D341Med (cell line): ENCODE measurements around the gene GPR17.

Experiments
- DNase-seq: peaks from one replicate; pipeline ENCODE4 v3.0.0; 2012; ENCODE audit warnings: low spot score

GPR17 gene, protein sequence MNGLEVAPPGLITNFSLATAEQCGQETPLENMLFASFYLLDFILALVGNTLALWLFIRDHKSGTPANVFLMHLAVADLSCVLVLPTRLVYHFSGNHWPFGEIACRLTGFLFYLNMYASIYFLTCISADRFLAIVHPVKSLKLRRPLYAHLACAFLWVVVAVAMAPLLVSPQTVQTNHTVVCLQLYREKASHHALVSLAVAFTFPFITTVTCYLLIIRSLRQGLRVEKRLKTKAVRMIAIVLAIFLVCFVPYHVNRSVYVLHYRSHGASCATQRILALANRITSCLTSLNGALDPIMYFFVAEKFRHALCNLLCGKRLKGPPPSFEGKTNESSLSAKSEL

GRCh38 chr2:127645395-127646291, at the start of gene GPR17:
TSS of gene GPR17 (plus strand) at chr2:127646153. CDS start at chr2:127650736, 4,583 bp downstream.
- no peak for DNase-seq

DNA sequence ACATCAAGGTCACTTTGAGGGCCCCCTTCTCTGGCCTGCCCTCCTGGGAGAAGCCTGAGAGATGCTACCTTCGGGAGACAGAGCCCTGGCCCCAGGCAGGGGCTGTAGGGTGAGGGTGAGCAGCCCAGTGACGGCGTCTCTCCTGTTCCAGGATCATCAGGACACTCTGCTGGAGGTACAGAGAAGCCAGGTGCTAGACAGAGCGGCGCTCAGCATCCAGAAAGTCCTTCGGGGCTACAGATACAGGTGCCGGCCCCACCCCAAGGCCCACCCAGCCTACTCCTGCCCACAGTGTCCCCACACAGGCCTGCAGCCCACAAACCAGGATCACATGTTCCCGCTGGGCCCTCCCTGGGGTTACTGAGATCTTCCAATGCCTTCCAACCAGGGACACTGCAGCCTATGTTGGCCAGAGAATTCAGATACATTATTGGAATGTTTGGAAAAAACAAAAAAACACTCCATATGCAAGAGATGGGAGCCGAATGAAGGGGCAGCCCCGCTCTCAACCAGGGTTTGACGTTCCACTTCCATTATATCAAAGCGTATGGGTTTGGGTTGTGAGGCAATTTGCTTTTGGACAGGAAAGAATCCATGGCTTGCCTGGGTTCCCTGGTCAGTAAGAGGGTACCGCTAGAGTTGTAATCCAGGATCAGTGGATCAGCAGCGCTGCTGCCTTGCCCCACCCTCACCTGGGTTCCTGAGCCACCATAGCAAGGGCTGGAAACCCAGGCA, 49.5 kb upstream of the GPR17 start:
- peak; percentile 9 for DNase-seq

GRCh38 chr2:127597046-127597983, 48.6 kb upstream of the GPR17 start:
- DNase-seq, result peak; percentile 4

DNA sequence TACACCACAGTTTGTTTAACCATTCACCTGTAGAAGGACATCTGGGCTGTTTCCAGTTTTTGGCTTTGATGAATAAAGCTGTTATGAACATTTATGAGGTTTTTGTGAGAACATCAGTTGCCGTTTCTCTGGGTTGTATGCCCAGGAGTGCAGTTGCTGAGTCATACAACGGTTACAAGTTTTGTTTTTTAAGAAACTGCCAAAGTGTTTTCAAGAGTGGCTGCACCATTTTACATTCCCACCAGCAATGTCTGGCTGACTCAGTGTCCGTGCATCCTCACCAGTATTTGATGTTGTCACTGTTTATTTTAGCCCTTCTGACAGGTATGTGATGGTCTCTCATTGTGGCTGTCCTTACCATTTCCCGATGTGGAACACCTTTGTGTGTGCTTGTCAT, 48.0 kb upstream of the GPR17 start:
- no peak for DNase-seq

- DNase-seq, result no peak
Measured at GRCh38 chr2:127598711-127599110, 47.2 kb upstream of the GPR17 start.

DNA sequence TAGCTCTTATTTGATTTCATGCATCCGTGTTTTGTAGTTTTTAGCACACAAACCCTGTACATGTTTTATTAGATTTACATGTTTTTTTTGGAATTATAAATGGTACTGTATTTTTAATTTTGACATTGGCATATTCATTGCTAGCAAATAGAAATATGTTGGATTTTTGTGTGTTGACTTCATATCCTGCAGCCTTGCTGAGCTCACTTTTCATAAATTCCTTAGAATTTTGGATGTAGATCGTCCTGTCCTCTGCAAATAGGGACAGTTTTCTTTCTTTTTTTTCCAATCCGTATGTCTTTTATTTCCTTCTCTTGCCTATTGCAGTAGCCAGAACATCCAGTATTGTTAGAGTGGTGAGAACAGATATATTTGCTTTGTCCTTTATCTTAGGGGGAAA, 46.7 kb upstream of the GPR17 start:
- DNase-seq, result no peak

GRCh38 chr2:127604986-127605385, 41.0 kb upstream of the GPR17 start:
- DNase-seq, result no peak

- peak; percentile 8 for DNase-seq
Measured at GRCh38 chr2:127605691-127606263, 40.2 kb upstream of the GPR17 start.

DNA sequence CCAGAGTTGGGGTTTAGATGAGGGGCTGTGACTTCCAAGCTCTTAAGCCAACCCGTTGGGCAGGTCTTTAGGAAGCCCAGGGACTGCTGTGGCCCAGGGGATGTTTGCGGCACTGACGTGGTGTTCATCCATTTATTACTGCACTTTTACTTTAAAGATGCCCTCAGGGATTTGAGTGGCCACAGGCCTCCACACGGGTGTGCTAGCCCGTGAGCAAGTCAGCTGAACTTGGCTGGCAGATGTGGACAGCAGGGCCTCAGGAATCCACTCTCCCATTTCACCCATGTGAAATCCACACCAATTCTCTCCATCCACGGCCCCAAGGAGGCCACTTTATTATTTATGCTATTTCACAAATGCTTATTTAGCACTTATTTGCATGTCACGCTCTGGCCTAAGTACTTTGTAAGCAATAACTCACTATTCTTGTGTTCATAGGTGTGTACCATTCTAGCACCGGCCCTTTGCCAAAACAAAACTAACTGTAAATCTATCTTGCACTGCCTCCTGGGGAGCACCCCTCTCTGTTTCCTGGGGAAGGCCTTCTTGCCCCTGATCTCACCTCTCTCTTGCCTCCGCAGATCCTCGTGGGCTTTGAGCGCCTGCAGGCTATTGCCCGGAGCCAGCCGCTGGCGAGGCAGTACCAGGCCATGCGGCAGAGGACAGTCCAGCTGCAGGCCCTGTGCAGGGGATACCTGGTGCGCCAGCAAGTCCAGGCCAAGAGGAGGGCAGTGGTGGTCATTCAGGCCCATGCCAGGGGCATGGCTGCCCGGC, 39.1 kb upstream of the GPR17 start:
- DNase-seq, result peak; percentile 4

GRCh38 chr2:127607399-127607908, 38.5 kb upstream of the GPR17 start:
- DNase-seq, result peak; percentile 8

GRCh38 chr2:127608061-127609030, 37.6 kb upstream of the GPR17 start:
- peak; percentile 12 for DNase-seq

- peak; percentile 17 for DNase-seq
Measured at GRCh38 chr2:127609031-127609751, 36.8 kb upstream of the GPR17 start.

GRCh38 chr2:127609818-127610217, 36.1 kb upstream of the GPR17 start:
- DNase-seq, result peak; percentile 11

GRCh38 chr2:127610561-127610960, 35.4 kb upstream of the GPR17 start:
- peak; percentile 6 for DNase-seq

DNA sequence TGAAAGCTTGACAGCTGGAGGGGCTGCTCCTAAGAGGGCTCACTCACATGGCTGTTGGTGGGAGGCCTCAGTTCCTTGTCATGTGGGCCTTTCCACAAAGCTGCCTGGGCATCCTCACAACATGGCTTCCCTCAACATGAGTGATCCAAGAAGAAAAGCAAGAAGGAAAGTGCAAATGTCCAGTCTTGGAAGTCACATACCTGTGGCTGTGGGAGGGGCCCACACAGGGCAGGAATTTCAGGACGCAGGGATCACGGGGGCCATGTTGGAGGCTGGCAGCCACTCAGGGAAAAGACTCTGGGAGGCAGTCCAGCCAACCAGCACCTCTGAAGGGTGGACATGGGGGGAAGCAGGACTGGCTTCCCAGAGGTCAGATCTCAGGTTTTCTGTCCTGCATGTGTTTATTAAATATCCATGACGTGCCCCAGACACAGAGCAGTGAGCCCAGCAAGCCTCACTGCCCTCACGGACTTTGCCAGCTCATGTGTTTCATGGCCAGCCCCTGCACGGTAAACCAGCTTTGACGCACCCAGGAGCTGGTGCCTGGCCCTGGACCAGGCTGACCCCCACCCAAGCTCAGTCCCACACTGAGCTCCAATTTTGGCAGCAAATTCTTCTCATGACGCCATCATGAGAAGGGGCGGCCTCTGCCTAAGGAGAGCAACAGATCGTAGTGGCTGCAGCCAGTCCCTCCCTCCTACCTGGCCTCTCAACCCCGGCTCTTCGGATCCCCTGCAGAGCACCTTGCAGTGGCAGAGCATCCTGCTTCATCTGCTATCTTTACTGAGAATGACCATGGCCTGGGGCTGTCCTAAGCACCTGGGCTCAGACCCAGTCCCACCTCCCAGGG, 34.7 kb upstream of the GPR17 start:
- DNase-seq, result peak; percentile 9

GRCh38 chr2:127612111-127612822, 33.7 kb upstream of the GPR17 start:
- DNase-seq, result peak; percentile 6
